Fibroblast of mammary gland (primary cell): ENCODE measurements around the gene AFTPH.

Source experiments
- DNase-seq: peaks from one replicate; pipeline ENCODE4 v3.0.0-alpha.2; 2010; ENCODE audit warnings: low read depth
- H3K4me3 ChIP-seq: 2 replicates; pipeline ENCODE4 v1.5.1; 2011; ENCODE audit warnings: low read depth, mild to moderate bottlenecking, low read length, moderate library complexity; ENCODE audit not compliant: control insufficient read depth
- CTCF ChIP-seq: conservative IDR thresholded peaks from 2 replicates; pipeline ENCODE4 v1.5.1; 2011; ENCODE audit warnings: low read depth, low read length, inconsistent platforms; ENCODE audit not compliant: control insufficient read depth, insufficient read depth

AFTPH gene

GRCh38 chr2:64627860-64628841, 104.0 kb downstream of the AFTPH start:
- H3K4me3 ChIP-seq, result no peak overlapping the region
- no peak for DNase-seq
- no peak for TF ChIP-seq CTCF

GRCh38 chr2:64629329-64629781, 105.2 kb downstream of the AFTPH start:
- DNase-seq, result no peak
- TF ChIP-seq CTCF, result no peak
- H3K4me3 ChIP-seq, result no peak overlapping the region

GRCh38 chr2:64629875-64630274, 105.7 kb downstream of the AFTPH start:
- H3K4me3 ChIP-seq, result no peak overlapping the region
- DNase-seq, result no peak
- TF ChIP-seq CTCF, result no peak

GRCh38 chr2:64630752-64631151, 106.6 kb downstream of the AFTPH start:
- no peak for DNase-seq
- H3K4me3 ChIP-seq, result no peak overlapping the region
- TF ChIP-seq CTCF, result no peak

GRCh38 chr2:64631771-64632170, 107.6 kb downstream of the AFTPH start:
- no peak overlapping the region for H3K4me3 ChIP-seq
- no peak for DNase-seq
- TF ChIP-seq CTCF, result no peak

GRCh38 chr2:64632835-64633819, 109.0 kb downstream of the AFTPH start:
- TF ChIP-seq CTCF, result no peak
- peak; percentile 79 for DNase-seq
- H3K4me3 ChIP-seq, result no peak overlapping the region
